Muscle of back (tissue), 11 donors: ENCODE results near the gene GRWD1. TPM values are rescaled to one million over a fixed set of nuclear protein-coding genes. Genes with fewer than 3 reads are reported as not detected.

Experiments used
- DNase-seq, 3 donors: peaks; one replicate each; pipeline versions ENCODE4 v3.0.0 to v3.0.0-alpha.2; 2013
- polyA plus RNA-seq, 10 donors: library from polyadenylated mRNA; unstranded; fragments of 120-200 nt; gene quantifications; one replicate each; pipeline ENCODE4 v1.2.1, GENCODE V29; 2013; ENCODE audit not compliant: insufficient read length in 10 of 10

The GRWD1 gene
- polyA plus RNA-seq, 10 donors, result 14.9 to 27.8 (median 22.3) TPM

- DNase-seq, result peak in 1 of 3 donors; percentile 71
Measured at GRCh38 chr19:48419158-48419920, 26.4 kb upstream of the GRWD1 start.

- no peak for DNase-seq
Measured at GRCh38 chr19:48421548-48421947, 24.2 kb upstream of the GRWD1 start.

- peak; percentile 33 to 53 (median 53) for DNase-seq
Measured at GRCh38 chr19:48424694-48425219, 21.0 kb upstream of the GRWD1 start.

GRCh38 chr19:48428670-48429069 lies 17.1 kb upstream of the GRWD1 start:
- no peak for DNase-seq

- no peak for DNase-seq
Measured at GRCh38 chr19:48433337-48433736, 12.4 kb upstream of the GRWD1 start.

- no peak for DNase-seq
Measured at GRCh38 chr19:48436586-48436985, 9.2 kb upstream of the GRWD1 start.

GRCh38 chr19:48441360-48442050 lies 4.3 kb upstream of the GRWD1 start:
- DNase-seq, result no peak

GRCh38 chr19:48442116-48443035 lies 3.4 kb upstream of the GRWD1 start:
- DNase-seq, result no peak

- peak in 1 of 3 donors; percentile 46 for DNase-seq
Measured at GRCh38 chr19:48443256-48443655, 2.5 kb upstream of the GRWD1 start.

- DNase-seq, result no peak
Measured at GRCh38 chr19:48443731-48444128, 2.1 kb upstream of the GRWD1 start.

GRCh38 chr19:48444129-48444935 lies 1.5 kb upstream of the GRWD1 start:
- DNase-seq, result no peak

GRCh38 chr19:48444936-48445200 lies 915 bp upstream of the GRWD1 start:
- DNase-seq, result no peak

GRCh38 chr19:48445256-48445605 lies 552 bp upstream of the GRWD1 start:
- DNase-seq, result peak in 2 of 3 donors; percentile 79 to 82

- no peak for DNase-seq
Measured at GRCh38 chr19:48446579-48446978, 796 bp downstream of the GRWD1 start.

GRCh38 chr19:48448563-48448962 lies 2.8 kb downstream of the GRWD1 start:
- DNase-seq, result no peak

GRCh38 chr19:48450441-48450840 lies 4.7 kb downstream of the GRWD1 start:
- no peak for DNase-seq

- DNase-seq, result no peak
Measured at GRCh38 chr19:48450863-48451262, 5.1 kb downstream of the GRWD1 start.

GRCh38 chr19:48451624-48452023 lies 5.8 kb downstream of the GRWD1 start:
- DNase-seq, result no peak

- DNase-seq, result no peak
Measured at GRCh38 chr19:48452289-48453190, 6.8 kb downstream of the GRWD1 start.

GRCh38 chr19:48454150-48454730 lies 8.5 kb downstream of the GRWD1 start:
- DNase-seq, result no peak
